Measurements from ENCODE around the gene USH2A.

DNA sequence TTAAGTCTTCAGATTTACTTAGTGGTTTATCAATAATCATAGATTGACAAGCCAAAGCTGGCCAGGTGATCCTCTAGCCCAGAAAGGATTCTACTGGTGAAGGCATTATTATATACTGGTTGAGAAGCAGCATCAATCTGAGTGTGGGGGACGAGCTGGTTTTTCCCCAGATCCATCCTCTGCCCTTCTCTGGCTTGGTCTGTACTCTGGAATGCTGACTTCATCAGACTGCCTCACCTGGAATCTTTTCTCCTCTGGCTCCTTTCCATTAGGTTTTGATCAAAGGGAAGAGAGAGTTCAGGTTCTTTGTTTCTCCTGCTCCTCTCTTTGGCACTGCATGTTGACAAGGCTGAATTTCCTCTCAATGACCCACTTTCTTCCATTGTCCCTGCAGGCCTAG, 762.2 kb downstream of the USH2A start:
- TF ChIP-seq POLR2A (IDR thresholded peaks at IDR 0.05; ENCODE audit: low read length) (no peak), GATA1 (IDR thresholded peaks at IDR 0.05; ENCODE audit: low read depth, low read length) (no peak)
